ENCODE results near the gene BCR. TPM values are rescaled to one million over a fixed set of nuclear protein-coding genes. Genes with fewer than 3 reads are reported as not detected.

BCR gene
- total RNA-seq, 1 experiment from 2014 or later, result 77.0 TPM

DNA sequence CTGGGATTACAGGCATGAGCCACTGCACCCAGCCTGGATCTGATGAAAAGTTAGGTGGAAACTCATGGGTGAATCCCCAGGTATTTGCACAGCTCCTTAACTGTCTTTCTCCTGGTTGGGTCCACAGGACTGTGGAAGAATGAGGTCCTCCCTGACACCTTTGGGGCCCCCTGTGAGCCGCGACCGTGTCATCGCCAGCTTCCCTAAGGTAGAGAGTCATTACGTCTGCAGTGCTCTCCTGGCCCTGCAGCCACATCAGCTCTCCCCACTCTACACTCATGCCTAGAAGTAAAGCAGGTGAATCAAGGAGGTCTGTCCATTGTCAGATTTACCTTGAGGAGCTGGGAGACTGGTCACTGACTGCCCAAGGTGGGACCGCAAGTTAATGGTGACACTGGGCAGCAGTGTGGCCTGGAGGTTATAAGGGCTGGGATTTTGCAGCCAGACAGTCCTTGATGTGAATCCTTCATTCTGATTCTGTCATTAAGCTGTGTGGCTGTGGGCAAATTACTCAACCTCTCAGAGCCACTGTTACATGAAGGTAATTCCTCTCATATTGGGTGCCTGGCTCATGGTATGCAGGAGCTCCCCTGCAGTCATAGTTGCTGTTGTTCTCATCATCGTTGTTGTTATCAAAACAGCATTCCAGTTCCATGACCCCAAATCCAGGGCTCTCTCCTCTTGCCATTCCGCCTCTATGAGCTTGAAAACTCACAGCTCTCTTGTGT is 33.7 kb upstream of the BCR start:
- H2AK5ac ChIP-seq (ENCODE audit: insufficient read length, low read length), result no peak overlapping the region
- H3K27ac ChIP-seq (ENCODE audit: insufficient read length, low read depth, low read length), result no peak overlapping the region
- H3K4me3 Mint-ChIP-seq, result peak overlapping the region; percentile 8 to 53; a peak in 2 of 5 replicates
- H3K56ac ChIP-seq (ENCODE audit: insufficient read length, low read depth, low read length), result no peak overlapping the region
- no peak overlapping the region for H4K91ac ChIP-seq (ENCODE audit: insufficient read length, low read depth, low read length)
- H3K14ac ChIP-seq (ENCODE audit: insufficient read depth, low read length), result no peak overlapping the region
- TF ChIP-seq, protein P1, sequence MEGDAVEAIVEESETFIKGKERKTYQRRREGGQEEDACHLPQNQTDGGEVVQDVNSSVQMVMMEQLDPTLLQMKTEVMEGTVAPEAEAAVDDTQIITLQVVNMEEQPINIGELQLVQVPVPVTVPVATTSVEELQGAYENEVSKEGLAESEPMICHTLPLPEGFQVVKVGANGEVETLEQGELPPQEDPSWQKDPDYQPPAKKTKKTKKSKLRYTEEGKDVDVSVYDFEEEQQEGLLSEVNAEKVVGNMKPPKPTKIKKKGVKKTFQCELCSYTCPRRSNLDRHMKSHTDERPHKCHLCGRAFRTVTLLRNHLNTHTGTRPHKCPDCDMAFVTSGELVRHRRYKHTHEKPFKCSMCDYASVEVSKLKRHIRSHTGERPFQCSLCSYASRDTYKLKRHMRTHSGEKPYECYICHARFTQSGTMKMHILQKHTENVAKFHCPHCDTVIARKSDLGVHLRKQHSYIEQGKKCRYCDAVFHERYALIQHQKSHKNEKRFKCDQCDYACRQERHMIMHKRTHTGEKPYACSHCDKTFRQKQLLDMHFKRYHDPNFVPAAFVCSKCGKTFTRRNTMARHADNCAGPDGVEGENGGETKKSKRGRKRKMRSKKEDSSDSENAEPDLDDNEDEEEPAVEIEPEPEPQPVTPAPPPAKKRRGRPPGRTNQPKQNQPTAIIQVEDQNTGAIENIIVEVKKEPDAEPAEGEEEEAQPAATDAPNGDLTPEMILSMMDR (conservative IDR thresholded peaks at IDR 0.05), result no peak
- peaks cover 30 to 38% of the 10 kb centered on the region in 2 experiments for H3K4me1 Mint-ChIP-seq
- no peak for DNase-seq
- no peak overlapping the region for H3K4ac ChIP-seq (ENCODE audit: low read depth, low read length)
- H3K36me3 Mint-ChIP-seq (ENCODE audit: insufficient read depth in 1 of 3, low read depth in 3 of 3), result peaks cover 0 to 4% (median 0%) of the 10 kb centered on the region in 3 experiments; a peak in 3 of 7 replicates
- peaks cover 3% of the 10 kb centered on the region for H3K4me1 ChIP-seq (ENCODE audit: insufficient read depth, low read length)
- no peak overlapping the region for H3K4me2 ChIP-seq (ENCODE audit: insufficient read depth, insufficient read length, low read length)
- no peak overlapping the region for H2BK5ac ChIP-seq (ENCODE audit: insufficient read length, low read length)
- no peaks in the 10 kb centered on the region for H4K20me1 ChIP-seq (ENCODE audit: control insufficient read depth, insufficient read depth, insufficient read length)
- H3T11ph ChIP-seq (ENCODE audit: low read length), result no peak overlapping the region
- H3K79me2 ChIP-seq (ENCODE audit: insufficient read depth, low read length), result no peaks in the 10 kb centered on the region
- H3K9me3 ChIP-seq (ENCODE audit: control insufficient read depth, low read depth, low read length), result no peaks in the 10 kb centered on the region
- no peaks in the 10 kb centered on the region for H3K79me1 ChIP-seq (ENCODE audit: insufficient read depth, low read depth, low read length, poor library complexity, severe bottlenecking)
- H2BK15ac ChIP-seq (ENCODE audit: low read depth, low read length), result no peak overlapping the region
- H3K18ac ChIP-seq (ENCODE audit: insufficient read length, low read depth, low read length), result no peak overlapping the region
- no peak overlapping the region for H3K9ac ChIP-seq (ENCODE audit: extremely low read depth, insufficient read length, low read length)
- H4K8ac ChIP-seq (replicated peaks; ENCODE audit: insufficient read length, low read depth, low read length), result no peak overlapping the region
- no peak overlapping the region for H2BK20ac ChIP-seq (ENCODE audit: low read depth, low read length, poor library complexity, severe bottlenecking)
- no peak overlapping the region for H3K27ac Mint-ChIP-seq
- H3K27me3 ChIP-seq (ENCODE audit: insufficient read depth, low read length), result no peaks in the 10 kb centered on the region; the same call in 1 of the 2 replicates
- H4K5ac ChIP-seq (ENCODE audit: insufficient read length, low read depth, low read length), result no peak overlapping the region
- no peak overlapping the region for H2BK12ac ChIP-seq (ENCODE audit: insufficient read length, low read depth, low read length)
- no peak overlapping the region for H2BK120ac ChIP-seq (ENCODE audit: low read depth, low read length, poor library complexity, severe bottlenecking)
- no CpG with 5 or more reads among the region's 8 CpGs for WGBS (ENCODE audit: extremely low coverage, insufficient read length, low lambda C conversion rate)
- H3K23me2 ChIP-seq (ENCODE audit: insufficient read length, low read depth, low read length, poor library complexity, severe bottlenecking), result peaks cover 5% of the 10 kb centered on the region
- no peak overlapping the region for H2AFZ ChIP-seq (ENCODE audit: low read length)
- H3K9me3 Mint-ChIP-seq, result no peaks in the 10 kb centered on the region; a peak in 1 of 5 replicates
- H3K27me3 Mint-ChIP-seq (ENCODE audit: low read depth), result peaks cover 50% of the 10 kb centered on the region
- no peak overlapping the region for H3K23ac ChIP-seq (ENCODE audit: insufficient read length, low read depth, low read length)
